GM13976 (cell line): ENCODE measurements around the gene CDH26.

Source experiments
- DNase-seq: peaks from one replicate; pipeline ENCODE4 v3.0.0; 2012; ENCODE audit warnings: low spot score
- CTCF ChIP-seq: IDR thresholded peaks from 2 replicates; pipeline ENCODE4 v1.5.1; 2012; ENCODE audit warnings: borderline replicate concordance, mild to moderate bottlenecking; ENCODE audit not compliant: insufficient read depth; ENCODE audit errors: extremely low read depth, missing control alignments, control extremely low read depth
- in situ Hi-C: fragments of 300-500 bp; cut with MboI; formaldehyde crosslinking; loops from one replicate; pipeline ENCODE4 v1.12.0; 2022; ENCODE audit warnings: low sequenced_read_pairs, mixed read lengths, inconsistent platforms; ENCODE audit not compliant: unreplicated experiment

The CDH26 gene

DNA sequence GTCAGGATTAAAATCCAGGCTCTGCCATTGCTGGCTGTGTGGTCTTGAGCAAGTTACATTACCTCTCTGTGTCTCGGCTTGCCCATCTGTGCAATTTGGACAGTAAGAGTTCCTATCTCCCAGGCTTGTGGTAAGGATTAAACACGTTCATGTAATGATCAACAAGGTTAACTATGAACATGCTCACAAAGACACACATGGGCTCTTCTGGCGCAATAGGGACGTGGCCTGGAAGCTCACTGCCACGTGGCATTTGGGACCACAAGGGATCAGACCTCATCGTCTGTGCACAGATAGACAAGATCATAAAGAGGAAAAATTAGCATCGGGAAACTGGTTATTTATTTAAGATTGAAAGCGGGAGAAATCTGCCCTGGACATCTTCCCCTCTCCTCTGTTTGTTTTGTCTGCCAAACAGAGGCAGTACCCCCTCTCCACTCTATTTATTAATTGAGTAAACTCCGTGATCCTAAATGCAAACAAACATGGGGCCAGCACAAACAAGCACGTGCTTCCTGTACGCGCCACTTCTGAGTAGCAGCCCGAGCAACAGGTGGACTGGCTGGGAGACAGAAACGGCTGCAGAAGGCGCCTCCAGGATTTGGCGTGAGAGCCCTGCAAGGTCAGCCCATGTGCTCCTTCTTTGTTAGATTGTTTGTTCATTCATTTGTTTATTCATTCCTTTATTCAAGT lies 95.0 kb downstream of the CDH26 start:
- no peak for DNase-seq
- no peak for TF ChIP-seq CTCF
- in situ Hi-C loops: no loop called here

- in situ Hi-C loops: no loop called here
- DNase-seq: no peak
- TF ChIP-seq CTCF: no peak
These were observed 95.6 kb downstream of the CDH26 start for GRCh38 chr20:60053818-60054190.

GRCh38 chr20:60054716-60055634 lies 96.8 kb downstream of the CDH26 start:
- no peak for DNase-seq
- in situ Hi-C loops: no loop called here
- no peak for TF ChIP-seq CTCF

- DNase-seq: no peak
- TF ChIP-seq CTCF: no peak
- in situ Hi-C loops: no loop called here
These were observed 97.5 kb downstream of the CDH26 start for GRCh38 chr20:60055740-60056139.

- no peak for TF ChIP-seq CTCF
- in situ Hi-C loops: no loop called here
- no peak for DNase-seq
These were observed 98.3 kb downstream of the CDH26 start for GRCh38 chr20:60056407-60057122.

- DNase-seq: peak; percentile 79
- TF ChIP-seq CTCF: peak; percentile 77
- in situ Hi-C loops: no loop called here
These were observed 99.1 kb downstream of the CDH26 start for GRCh38 chr20:60057123-60057865.
